ENCODE measurements around the gene NOTO. TPM values are rescaled to one million over a fixed set of nuclear protein-coding genes. Genes with fewer than 3 reads are reported as not detected.
A peak's percentile ranks its signal among the peaks of the same experiment; 100 is the strongest.

Gene NOTO
- total and polyA plus RNA-seq, 10 of the 15 experiments (the other 5 are each of a cell fraction or from before 2014, with no cell fraction given) = not detected

DNA sequence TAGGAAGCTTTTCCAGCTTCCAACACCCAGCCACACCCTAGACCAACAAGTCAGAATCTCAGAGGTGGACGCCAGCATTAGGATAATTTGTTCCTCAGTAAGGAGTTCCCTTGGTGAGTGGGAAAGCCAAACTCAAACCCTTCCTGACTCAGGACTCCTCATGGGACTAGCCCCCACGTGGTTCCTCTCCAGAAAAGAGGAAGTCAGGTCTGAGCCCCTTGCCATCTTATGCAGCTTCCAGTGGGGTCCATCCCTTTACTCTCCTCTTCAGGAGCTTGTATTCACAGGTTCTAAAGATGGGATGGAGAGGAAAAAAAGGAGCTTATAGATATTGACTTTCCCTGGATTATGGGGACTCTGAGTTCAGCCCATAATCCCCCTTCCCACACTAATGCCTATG lies 14.8 kb upstream of the NOTO start:
- ChIA-PET SMC1A (ENCODE audit: uncharacterized antibody, unreplicated experiment) (interaction anchor here (1.3 kb wide), 1 partner anchor 25 kb away, joined by 3 read pairs; no protein-coding TSS in a partner anchor), CTCF (interaction anchor here (1.3 to 2.2 kb wide), 2 partner anchors 10 to 25 kb away, joined by 6 to 11 read pairs; no protein-coding TSS in a partner anchor), POLR2A (no interaction called here), RAD21 (ENCODE audit: unreplicated experiment) (no interaction called here)
- no peaks in the 10 kb centered on the region for H3K9me3 ChIP-seq (replicated peaks; ENCODE audit: control insufficient read depth, insufficient read depth, low read length)
- no peaks in the 10 kb centered on the region; a peak in 1 of 4 replicates for H3K27me3 ChIP-seq (replicated peaks in 1 of 2; ENCODE audit: control insufficient read depth in 2 of 2, insufficient read depth in 2 of 2, low read length in 1 of 2)
- H3K4me2 ChIP-seq (ENCODE audit: control insufficient read depth, insufficient read depth) = no peak overlapping the region
- no peaks in the 10 kb centered on the region for H3K4me1 ChIP-seq (ENCODE audit: control insufficient read depth, insufficient read depth, low read length)
- WGBS (ENCODE audit: insufficient coverage, insufficient replicate concordance, low lambda C conversion rate, missing lambda C conversion rate) = 4% methylated on average over 2 of the region's 2 CpGs
- intact Hi-C loops (cut with micrococcal nuclease; ENCODE audit: unreplicated experiment) (no loop called here), in situ Hi-C loops (cut with MboI) (no loop called here)
- no peak overlapping the region for H2AFZ ChIP-seq (ENCODE audit: control insufficient read depth, low read depth, low read length)
- no peaks in the 10 kb centered on the region for H3K36me3 ChIP-seq (ENCODE audit: control insufficient read depth in 2 of 2, insufficient read depth in 2 of 2, low read length in 1 of 2)
- no peaks in the 10 kb centered on the region for H3K79me2 ChIP-seq (ENCODE audit: control insufficient read depth, insufficient read depth, low read length)
- no peak for DNase-seq (ENCODE audit: low read depth, low spot score)
- no peak overlapping the region for H3K4me3 ChIP-seq
- TF ChIP-seq SPI1 (IDR thresholded peaks at IDR 0.05; ENCODE audit: borderline replicate concordance, insufficient read depth, low read depth, low read length) (peak; percentile 50; the same call in 1 of the 2 replicates), SIN3A (IDR thresholded peaks at IDR 0.05; ENCODE audit: low read depth, low read length) (no peak)
- H3K9ac ChIP-seq (ENCODE audit: control insufficient read depth, insufficient read depth, low read length) = no peak overlapping the region
- no peak for FAIRE-seq
- H3K27ac ChIP-seq (ENCODE audit: control insufficient read depth, insufficient read depth) = no peak overlapping the region
- no peaks in the 10 kb centered on the region for H4K20me1 ChIP-seq (ENCODE audit: control insufficient read depth, insufficient read depth)
- BruUV-seq (replicated peaks) = no TSS peak
- ATAC-seq = no peak

DNA sequence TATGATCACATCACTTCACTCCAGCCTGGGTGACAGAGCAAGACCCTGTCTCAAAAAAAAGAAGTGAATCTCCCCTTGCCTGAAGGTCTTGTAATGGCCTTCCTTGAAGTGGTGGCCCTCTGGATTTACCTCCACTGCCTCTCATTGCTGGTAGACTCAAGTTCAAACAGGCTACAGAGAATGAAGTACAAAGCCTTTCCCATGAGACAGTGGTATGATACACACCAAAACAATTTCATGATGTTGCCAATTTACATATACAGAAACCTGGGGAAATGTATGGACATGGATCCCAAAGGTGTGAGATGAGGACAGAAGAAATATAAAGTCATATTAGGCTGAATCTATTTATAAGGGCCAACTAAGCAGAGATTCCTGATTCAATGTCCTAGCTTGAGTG lies 4.8 kb upstream of the NOTO start:
- H3K27ac ChIP-seq (ENCODE audit: control insufficient read depth, insufficient read depth) = no peak overlapping the region
- in situ Hi-C loops (cut with MboI) = no loop called here
- no TSS peak for BruUV-seq (replicated peaks)
- H3K4me3 ChIP-seq = no peak overlapping the region
- ChIA-PET CTCF (interaction anchor here (1.2 kb wide), 1 partner anchor 16 kb away, joined by 5 read pairs; the partner anchor contains the start of gene SMYD5), SMC1A (ENCODE audit: uncharacterized antibody, unreplicated experiment) (interaction anchor here (1.7 kb wide), 1 partner anchor 18 kb away, joined by 4 read pairs; no protein-coding TSS in a partner anchor), POLR2A (no interaction called here), RAD21 (ENCODE audit: unreplicated experiment) (no interaction called here)
- H3K27me3 ChIP-seq (replicated peaks in 1 of 2; ENCODE audit: control insufficient read depth in 2 of 2, insufficient read depth in 2 of 2, low read length in 1 of 2) = no peaks in the 10 kb centered on the region; a peak in 3 of 4 replicates
- H3K36me3 ChIP-seq (ENCODE audit: control insufficient read depth in 2 of 2, insufficient read depth in 2 of 2, low read length in 1 of 2) = no peaks in the 10 kb centered on the region; a peak in 1 of 4 replicates
- DNase-seq (ENCODE audit: low read depth, low spot score) (no peak), ATAC-seq (no peak), FAIRE-seq (no peak)
- H3K4me1 ChIP-seq (ENCODE audit: control insufficient read depth, insufficient read depth, low read length) = no peaks in the 10 kb centered on the region
- no peaks in the 10 kb centered on the region for H3K9me3 ChIP-seq (replicated peaks; ENCODE audit: control insufficient read depth, insufficient read depth, low read length)
- no peak overlapping the region for H3K9ac ChIP-seq (ENCODE audit: control insufficient read depth, insufficient read depth, low read length)
- H3K79me2 ChIP-seq (ENCODE audit: control insufficient read depth, insufficient read depth, low read length) = no peaks in the 10 kb centered on the region
- no peak overlapping the region for H3K4me2 ChIP-seq (ENCODE audit: control insufficient read depth, insufficient read depth)
- H2AFZ ChIP-seq (ENCODE audit: control insufficient read depth, low read depth, low read length) = no peak overlapping the region
- intact Hi-C loops (cut with micrococcal nuclease; ENCODE audit: unreplicated experiment) = no loop called here
- no peaks in the 10 kb centered on the region for H4K20me1 ChIP-seq (ENCODE audit: control insufficient read depth, insufficient read depth)
- TF ChIP-seq POLR2A (IDR thresholded peaks at IDR 0.05; ENCODE audit: low read depth, low read length) (no peak), POU2F2 (IDR thresholded peaks at IDR 0.05; ENCODE audit: borderline replicate concordance, low read depth, low read length) (no peak), PAX8 (IDR thresholded peaks at IDR 0.05) (no peak), TCF7 (IDR thresholded peaks at IDR 0.05; ENCODE audit: borderline replicate concordance) (no peak), CREB1 (IDR thresholded peaks at IDR 0.05; ENCODE audit: low read depth) (no peak), USF1 (IDR thresholded peaks at IDR 0.05; ENCODE audit: borderline replicate concordance, extremely low read length, insufficient read depth, low read depth, low read length) (no peak)
- TF ChIP-seq, protein P1, sequence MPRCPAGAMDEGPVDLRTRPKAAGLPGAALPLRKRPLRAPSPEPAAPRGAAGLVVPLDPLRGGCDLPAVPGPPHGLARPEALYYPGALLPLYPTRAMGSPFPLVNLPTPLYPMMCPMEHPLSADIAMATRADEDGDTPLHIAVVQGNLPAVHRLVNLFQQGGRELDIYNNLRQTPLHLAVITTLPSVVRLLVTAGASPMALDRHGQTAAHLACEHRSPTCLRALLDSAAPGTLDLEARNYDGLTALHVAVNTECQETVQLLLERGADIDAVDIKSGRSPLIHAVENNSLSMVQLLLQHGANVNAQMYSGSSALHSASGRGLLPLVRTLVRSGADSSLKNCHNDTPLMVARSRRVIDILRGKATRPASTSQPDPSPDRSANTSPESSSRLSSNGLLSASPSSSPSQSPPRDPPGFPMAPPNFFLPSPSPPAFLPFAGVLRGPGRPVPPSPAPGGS (IDR thresholded peaks at IDR 0.05; ENCODE audit: borderline replicate concordance, insufficient read depth, low read depth, low read length, poor library complexity, severe bottlenecking) = no peak
- TF ChIP-seq, protein P2, sequence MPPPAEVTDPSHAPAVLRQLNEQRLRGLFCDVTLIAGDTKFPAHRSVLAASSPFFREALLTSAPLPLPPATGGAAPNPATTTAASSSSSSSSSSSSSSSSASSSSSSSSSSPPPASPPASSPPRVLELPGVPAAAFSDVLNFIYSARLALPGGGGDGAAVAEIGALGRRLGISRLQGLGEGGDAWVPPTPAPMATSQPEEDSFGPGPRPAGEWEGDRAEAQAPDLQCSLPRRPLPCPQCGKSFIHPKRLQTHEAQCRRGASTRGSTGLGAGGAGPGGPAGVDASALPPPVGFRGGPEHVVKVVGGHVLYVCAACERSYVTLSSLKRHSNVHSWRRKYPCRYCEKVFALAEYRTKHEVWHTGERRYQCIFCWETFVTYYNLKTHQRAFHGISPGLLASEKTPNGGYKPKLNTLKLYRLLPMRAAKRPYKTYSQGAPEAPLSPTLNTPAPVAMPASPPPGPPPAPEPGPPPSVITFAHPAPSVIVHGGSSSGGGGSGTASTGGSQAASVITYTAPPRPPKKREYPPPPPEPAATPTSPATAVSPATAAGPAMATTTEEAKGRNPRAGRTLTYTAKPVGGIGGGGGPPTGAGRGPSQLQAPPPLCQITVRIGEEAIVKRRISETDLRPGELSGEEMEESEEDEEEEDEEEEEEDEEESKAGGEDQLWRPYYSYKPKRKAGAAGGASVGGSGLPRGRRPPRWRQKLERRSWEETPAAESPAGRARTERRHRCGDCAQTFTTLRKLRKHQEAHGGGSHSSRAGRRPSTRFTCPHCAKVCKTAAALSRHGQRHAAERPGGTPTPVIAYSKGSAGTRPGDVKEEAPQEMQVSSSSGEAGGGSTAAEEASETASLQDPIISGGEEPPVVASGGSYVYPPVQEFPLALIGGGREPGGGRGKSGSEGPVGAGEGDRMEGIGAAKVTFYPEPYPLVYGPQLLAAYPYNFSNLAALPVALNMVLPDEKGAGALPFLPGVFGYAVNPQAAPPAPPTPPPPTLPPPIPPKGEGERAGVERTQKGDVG (CRISPR knock-in tag; IDR thresholded peaks at IDR 0.05) = no peak

All from GM12878 (cell line).